ENCODE measurements around the gene PTH1R. TPM values are rescaled to one million over a fixed set of nuclear protein-coding genes. Genes with fewer than 3 reads are reported as not detected.

Gene PTH1R
- total RNA-seq, 1 experiment from 2014 or later: 0.32 TPM

DNA sequence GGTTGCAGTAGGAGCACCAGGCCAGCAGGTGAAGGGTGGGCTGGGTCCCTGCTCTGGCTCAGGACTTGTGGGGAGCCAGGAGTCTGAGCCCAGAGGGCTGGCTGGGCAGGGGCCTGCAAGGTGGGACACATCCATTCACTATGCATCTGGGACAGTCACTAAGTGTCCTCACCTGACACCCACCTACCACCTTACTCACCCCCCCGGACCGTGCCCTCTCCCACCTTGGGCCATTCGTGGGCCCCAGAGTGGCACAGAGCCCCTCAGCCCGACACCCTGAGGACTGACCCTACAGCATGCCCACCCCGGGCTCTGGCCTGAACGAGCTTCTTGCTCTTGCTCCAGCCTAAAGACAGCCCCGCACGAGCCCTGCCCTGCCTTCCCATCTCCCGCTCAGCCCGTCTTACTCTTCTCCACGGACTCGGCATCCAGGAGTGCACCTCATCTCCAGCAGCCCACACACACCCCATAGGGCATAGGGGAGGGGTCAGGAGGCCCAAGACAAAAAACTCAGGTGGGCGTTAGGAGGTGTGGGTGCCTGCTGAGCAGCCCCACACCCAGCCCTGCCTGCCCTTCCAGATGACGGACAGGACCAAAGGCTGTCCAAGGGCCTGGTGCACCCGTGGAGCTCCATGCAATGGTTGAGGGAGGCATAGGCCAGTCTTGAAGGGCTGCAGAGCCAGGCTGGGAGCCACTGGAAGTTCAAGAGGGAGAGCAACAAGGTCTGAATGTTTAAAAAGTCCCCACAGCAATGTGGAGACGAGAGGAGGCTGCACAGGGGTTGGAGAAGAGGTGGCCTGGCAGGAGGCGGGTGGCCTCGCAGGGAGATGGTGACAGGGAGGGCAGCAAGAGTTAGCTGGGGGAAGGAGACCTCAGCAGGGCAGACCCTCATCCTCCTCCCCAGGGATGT lies 27.0 kb downstream of the PTH1R start:
- intact Hi-C loops (cut with micrococcal nuclease): no loop called here
- no peak for DNase-seq (ENCODE audit: low read depth, low spot score)

More for the DNA sequence above, 27.0 kb downstream of the PTH1R start:
- Histone ChIP-seq H3K36me3 (ENCODE audit: control insufficient read depth in 1 of 2, insufficient read depth in 2 of 2, low read length in 2 of 2) (no peaks in the 10 kb centered on the region), H3K27ac (ENCODE audit: low read depth, low read length) (no peak overlapping the region), H3K9ac (ENCODE audit: low read length) (no peak overlapping the region), H3K79me2 (ENCODE audit: insufficient read depth, low read length) (no peaks in the 10 kb centered on the region), H3K9me3 (ENCODE audit: control insufficient read depth in 1 of 2, insufficient read depth in 1 of 2, low read depth in 1 of 2, low read length in 2 of 2) (no peaks in the 10 kb centered on the region), H4K20me1 (ENCODE audit: insufficient read depth) (no peaks in the 10 kb centered on the region), H3K4me1 (ENCODE audit: control insufficient read depth in 1 of 2, insufficient read depth in 2 of 2, low read length in 2 of 2) (peaks cover 0 to 16% of the 10 kb centered on the region in 2 experiments; a peak in 3 of 4 replicates), H2AFZ (ENCODE audit: low read depth, low read length, poor library complexity, severe bottlenecking) (no peak overlapping the region), H3K4me3 (replicated peaks in 1 of 2; ENCODE audit: low read depth in 1 of 2, low read length in 2 of 2) (no peak overlapping the region), H3K9me2 (ENCODE audit: insufficient read depth) (no peaks in the 10 kb centered on the region), H3K27me3 (ENCODE audit: insufficient read depth, low read length) (no peaks in the 10 kb centered on the region), H3K4me2 (ENCODE audit: low read length) (no peak overlapping the region)
- no peak for ATAC-seq
- POLR2A ChIA-PET: no interaction called here
- no TSS peak for BruUV-seq (replicated peaks)
- CTCF ChIA-PET: no interaction called here
- RAD21 ChIA-PET (ENCODE audit: low non-redundant PET in 1 of 2, low total read pairs in 2 of 2, uncharacterized antibody in 2 of 2, unreplicated experiment in 2 of 2): no interaction called here
- TF ChIP-seq EGR1 (IDR thresholded peaks at IDR 0.05; ENCODE audit: low read depth) (no peak), FOSL1 (IDR thresholded peaks at IDR 0.05; ENCODE audit: low read depth) (no peak), ZNF274 (IDR thresholded peaks at IDR 0.05; ENCODE audit: low read depth, low read length) (no peak), CEBPB (IDR thresholded peaks at IDR 0.05; ENCODE audit: low read depth) (no peak), SP1 (IDR thresholded peaks at IDR 0.05; ENCODE audit: low read depth) (no peak), SRF (IDR thresholded peaks at IDR 0.05; ENCODE audit: low read depth) (no peak), ATF3 (IDR thresholded peaks at IDR 0.05) (no peak)
- TF ChIP-seq, protein P1, sequence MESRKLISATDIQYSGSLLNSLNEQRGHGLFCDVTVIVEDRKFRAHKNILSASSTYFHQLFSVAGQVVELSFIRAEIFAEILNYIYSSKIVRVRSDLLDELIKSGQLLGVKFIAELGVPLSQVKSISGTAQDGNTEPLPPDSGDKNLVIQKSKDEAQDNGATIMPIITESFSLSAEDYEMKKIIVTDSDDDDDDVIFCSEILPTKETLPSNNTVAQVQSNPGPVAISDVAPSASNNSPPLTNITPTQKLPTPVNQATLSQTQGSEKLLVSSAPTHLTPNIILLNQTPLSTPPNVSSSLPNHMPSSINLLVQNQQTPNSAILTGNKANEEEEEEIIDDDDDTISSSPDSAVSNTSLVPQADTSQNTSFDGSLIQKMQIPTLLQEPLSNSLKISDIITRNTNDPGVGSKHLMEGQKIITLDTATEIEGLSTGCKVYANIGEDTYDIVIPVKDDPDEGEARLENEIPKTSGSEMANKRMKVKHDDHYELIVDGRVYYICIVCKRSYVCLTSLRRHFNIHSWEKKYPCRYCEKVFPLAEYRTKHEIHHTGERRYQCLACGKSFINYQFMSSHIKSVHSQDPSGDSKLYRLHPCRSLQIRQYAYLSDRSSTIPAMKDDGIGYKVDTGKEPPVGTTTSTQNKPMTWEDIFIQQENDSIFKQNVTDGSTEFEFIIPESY (IDR thresholded peaks at IDR 0.05; ENCODE audit: extremely low read depth, insufficient replicate concordance, low read length): no peak

Measured in HCT116 (cell line).